Lung (tissue), 12 donors: Measurements from ENCODE around the gene ENHO. TPM values are rescaled to one million over a fixed set of nuclear protein-coding genes. Genes with fewer than 3 reads are reported as not detected.

Source experiments
- ATAC-seq: fragments of 200-7000 bp; cut with Tn5 transposase; one replicate; pipeline ENCODE4 v1.9.1; 2020; ENCODE audit warnings: moderate number of reproducible peaks; ENCODE audit not compliant: insufficient read depth, low FRiP score
- DNase-seq, 3 donors: peaks; one replicate each; pipeline ENCODE4 v3.0.0-alpha.2; 2013 to 2017
- H3K27ac ChIP-seq, 2 donors: one replicate each; pipeline ENCODE4 v1.5.1; 2013; ENCODE audit warnings: mild to moderate bottlenecking in 2 of 2, moderate library complexity in 2 of 2, control low read depth in 1 of 2, inconsistent platforms in 1 of 2, low read depth in 1 of 2, low read length in 1 of 2
- H3K27me3 ChIP-seq, 3 donors: one replicate each; pipeline ENCODE4 v1.5.1; 2013; ENCODE audit warnings: low read length in 2 of 3; ENCODE audit not compliant: control insufficient read depth in 3 of 3, insufficient read depth in 3 of 3
- H3K36me3 ChIP-seq, 4 donors: one replicate each; pipeline ENCODE4 v1.5.1; 2013; ENCODE audit warnings: low read length in 4 of 4, mild to moderate bottlenecking in 1 of 4, moderate library complexity in 1 of 4; ENCODE audit not compliant: control insufficient read depth in 4 of 4, insufficient read depth in 4 of 4
- H3K4me1 ChIP-seq, 5 donors: one replicate each; pipeline ENCODE4 v1.5.1; 2013; ENCODE audit warnings: low read length in 5 of 5, mild to moderate bottlenecking in 2 of 5, moderate library complexity in 1 of 5; ENCODE audit not compliant: control insufficient read depth in 5 of 5, insufficient read depth in 5 of 5
- H3K4me3 ChIP-seq: one replicate; pipeline ENCODE4 v1.5.1; 2013; ENCODE audit warnings: mild to moderate bottlenecking, control low read depth, moderate library complexity
- H3K9ac ChIP-seq, 2 donors: one replicate each; pipeline ENCODE4 v1.5.1; 2013; ENCODE audit warnings: low read length in 2 of 2, control low read depth in 1 of 2; ENCODE audit not compliant: insufficient read depth in 1 of 2
- H3K9me3 ChIP-seq, 4 donors: one replicate each; pipeline ENCODE4 v1.5.1; 2013; ENCODE audit warnings: low read length in 3 of 4, mild to moderate bottlenecking in 1 of 4, moderate library complexity in 1 of 4; ENCODE audit not compliant: control insufficient read depth in 4 of 4, insufficient read depth in 3 of 4
- WGBS, 2 donors: extraction: QIAGEN DNeasy Blood & Tissue Kit; methylation state at CpG; one replicate each; pipeline ENCODE4 v1.1.7; 2013; 5-methylcytosine and 5-hydroxymethylcytosine counted together
- polyA plus RNA-seq, 2 donors: library from polyadenylated mRNA; stranded (reverse); fragments of 200-250 nt; gene quantifications; one replicate each; pipeline ENCODE4 v1.2.1, GENCODE V29; 2013
- total RNA-seq, 2 donors: library from RNA; depleted of rRNA in 1 of 2; stranded (reverse); fragments of >200 nt in 1 of 2; gene quantifications; one replicate each; pipeline ENCODE4 v1.2.1, GENCODE V29; 2014 to 2021
- TF ChIP-seq, protein P1 (sequence below): IDR thresholded peaks from 2 replicates; pipeline ENCODE4 v1.5.1; 2012; ENCODE audit warnings: mild to moderate bottlenecking; ENCODE audit errors: control extremely low read depth, extremely low read depth
- donor health status: control.
- donor health status: control.
- donor health status: Bipolar disorder and iron deficiency.
- donor health status: healthy.
- donor health status: DM: yes; HTN: yes; CAD: no.

Gene ENHO
- total and polyA plus RNA-seq, 4 donors = 0.29 to 1.4 (median 0.70) TPM

DNA sequence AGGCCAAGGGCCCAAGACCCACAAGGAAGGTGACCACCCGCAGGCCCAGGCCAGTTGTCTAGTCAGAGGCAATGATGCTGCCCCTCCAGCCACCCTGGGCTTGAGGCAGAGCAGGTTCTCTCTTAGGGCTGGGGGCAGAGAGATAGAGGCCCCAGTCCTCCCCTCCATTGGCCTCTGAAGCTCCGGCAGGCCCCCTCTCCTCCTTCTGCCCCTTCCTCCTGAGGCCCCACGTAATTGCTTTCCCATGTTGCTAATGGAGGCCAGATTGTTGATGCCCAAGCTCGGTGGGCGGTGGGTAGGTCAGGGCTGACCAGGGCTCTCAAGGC lies 26.6 kb upstream of the ENHO start:
- Histone ChIP-seq H3K4me1 (peaks cover 0 to 9% (median 0%) of the 10 kb centered on the region in 5 donors), H3K9ac (no peak overlapping the region), H3K36me3 (peaks cover 0 to 3% (median under 1%) of the 10 kb centered on the region in 4 donors), H3K27ac (no peak overlapping the region), H3K4me3 (no peak overlapping the region), H3K27me3 (peaks cover 0 to 7% (median 0%) of the 10 kb centered on the region in 3 donors), H3K9me3 (no peaks in the 10 kb centered on the region)
- 84 to 91% methylated on average over 5 of the region's 5 CpGs for WGBS, 2 donors
- ATAC-seq (no peak), DNase-seq (no peak)
- TF ChIP-seq, protein P1, sequence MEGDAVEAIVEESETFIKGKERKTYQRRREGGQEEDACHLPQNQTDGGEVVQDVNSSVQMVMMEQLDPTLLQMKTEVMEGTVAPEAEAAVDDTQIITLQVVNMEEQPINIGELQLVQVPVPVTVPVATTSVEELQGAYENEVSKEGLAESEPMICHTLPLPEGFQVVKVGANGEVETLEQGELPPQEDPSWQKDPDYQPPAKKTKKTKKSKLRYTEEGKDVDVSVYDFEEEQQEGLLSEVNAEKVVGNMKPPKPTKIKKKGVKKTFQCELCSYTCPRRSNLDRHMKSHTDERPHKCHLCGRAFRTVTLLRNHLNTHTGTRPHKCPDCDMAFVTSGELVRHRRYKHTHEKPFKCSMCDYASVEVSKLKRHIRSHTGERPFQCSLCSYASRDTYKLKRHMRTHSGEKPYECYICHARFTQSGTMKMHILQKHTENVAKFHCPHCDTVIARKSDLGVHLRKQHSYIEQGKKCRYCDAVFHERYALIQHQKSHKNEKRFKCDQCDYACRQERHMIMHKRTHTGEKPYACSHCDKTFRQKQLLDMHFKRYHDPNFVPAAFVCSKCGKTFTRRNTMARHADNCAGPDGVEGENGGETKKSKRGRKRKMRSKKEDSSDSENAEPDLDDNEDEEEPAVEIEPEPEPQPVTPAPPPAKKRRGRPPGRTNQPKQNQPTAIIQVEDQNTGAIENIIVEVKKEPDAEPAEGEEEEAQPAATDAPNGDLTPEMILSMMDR = no peak

DNA sequence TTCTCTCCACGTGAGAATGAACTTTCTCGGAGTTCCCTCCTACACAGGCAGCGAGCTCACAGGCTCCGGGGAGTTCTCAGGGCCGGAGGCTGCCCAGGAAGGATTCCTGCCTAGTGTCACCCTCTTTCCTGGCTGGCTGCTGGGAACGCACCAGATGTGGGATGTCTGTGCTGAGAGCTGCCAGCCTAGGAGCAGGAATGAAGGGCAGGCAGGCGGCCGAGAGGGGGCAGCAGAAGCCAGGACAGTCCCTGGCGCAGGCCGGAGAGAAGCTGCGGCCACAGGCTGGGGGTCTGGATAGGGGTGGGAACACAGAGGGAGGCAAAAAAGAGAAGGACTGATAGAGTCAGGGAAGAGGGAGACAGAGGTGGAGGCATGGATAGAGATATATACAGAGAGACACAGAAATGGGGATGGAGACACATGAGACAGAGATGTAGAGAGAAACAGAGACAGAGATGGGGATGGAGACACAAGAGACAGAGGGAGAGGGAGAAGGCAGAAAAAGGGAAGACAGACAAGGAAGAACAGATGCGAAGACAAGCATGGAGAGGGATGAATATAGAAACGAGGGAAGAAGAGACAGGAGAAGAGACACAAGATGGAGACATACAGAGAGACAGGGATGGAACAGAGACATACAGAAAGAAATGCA lies 25.3 kb upstream of the ENHO start:
- no peak overlapping the region for H3K4me3 ChIP-seq
- TF ChIP-seq, protein P1 = peak; percentile 75
- peaks cover 0 to 8% (median 0%) of the 10 kb centered on the region in 3 donors for H3K27me3 ChIP-seq
- DNase-seq (peak; percentile 87 to 89 (median 88)), ATAC-seq (peak; percentile 35)
- peaks cover 0 to 6% (median 0%) of the 10 kb centered on the region in 5 donors for H3K4me1 ChIP-seq
- WGBS, 2 donors = 15 to 18% methylated on average over 13 of the region's 13 CpGs
- H3K36me3 ChIP-seq = peaks cover 0 to 2% (median 0%) of the 10 kb centered on the region in 4 donors
- H3K9ac ChIP-seq = no peak overlapping the region
- H3K27ac ChIP-seq = no peak overlapping the region
- H3K9me3 ChIP-seq = no peaks in the 10 kb centered on the region

DNA sequence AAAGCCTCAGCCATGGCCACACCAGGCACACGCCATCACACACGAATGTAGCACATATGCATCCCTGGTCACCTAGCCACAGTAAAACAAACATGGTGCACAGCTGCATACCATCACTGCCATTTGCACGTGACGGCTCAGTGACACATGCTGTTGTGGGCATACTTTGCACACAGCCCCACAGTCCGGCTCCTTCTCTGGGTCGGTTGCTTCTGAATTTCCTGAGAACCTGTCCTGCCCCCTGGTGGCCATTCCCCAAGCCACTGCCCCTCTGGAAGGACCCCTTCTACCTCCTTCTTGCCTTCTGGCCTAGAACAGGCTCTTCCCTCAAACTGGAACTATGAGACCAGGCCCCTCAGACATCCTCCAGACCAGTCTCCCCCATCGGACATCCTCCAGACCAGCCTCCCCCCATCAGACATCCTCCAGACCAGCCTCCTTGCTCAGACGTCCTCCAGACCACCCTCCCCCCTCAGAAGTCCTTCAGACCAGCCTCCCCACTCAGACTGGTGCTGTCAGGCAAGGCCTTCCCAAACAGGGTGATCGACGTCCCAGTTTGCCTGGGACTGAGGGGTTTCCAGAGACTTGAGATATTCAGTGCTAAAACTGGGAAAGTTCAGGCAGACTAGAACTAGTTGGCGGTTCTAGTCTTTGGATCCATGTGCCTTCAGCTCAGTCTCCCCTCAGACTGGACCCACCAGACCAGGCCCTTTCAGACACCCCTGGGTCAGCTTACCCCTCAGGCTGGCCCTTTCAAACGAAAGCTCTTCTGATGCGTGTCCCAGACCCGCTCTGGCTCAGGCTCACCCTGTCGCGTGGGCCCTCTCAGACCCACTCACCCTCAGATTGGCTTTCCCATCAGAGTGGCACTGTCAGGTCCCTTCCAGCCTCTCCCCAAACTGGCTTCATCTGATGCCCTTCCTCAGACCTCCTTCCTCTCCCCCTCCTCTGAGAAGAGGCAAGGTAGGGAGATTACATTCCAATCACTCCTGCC lies 24.3 kb upstream of the ENHO start:
- TF ChIP-seq, protein P1 = peak; percentile 11
- H3K36me3 ChIP-seq = no peaks in the 10 kb centered on the region
- H3K9me3 ChIP-seq = no peaks in the 10 kb centered on the region
- H3K4me1 ChIP-seq = peaks cover 0 to 6% (median 0%) of the 10 kb centered on the region in 5 donors
- WGBS, 2 donors = 60 to 61% methylated on average over 16 of the region's 16 CpGs
- no peak overlapping the region for H3K27ac ChIP-seq
- no peak overlapping the region for H3K4me3 ChIP-seq
- H3K9ac ChIP-seq = no peak overlapping the region
- ATAC-seq = no peak
- H3K27me3 ChIP-seq = peaks cover 0 to 5% (median 0%) of the 10 kb centered on the region in 3 donors
- DNase-seq = peak; percentile 72 to 77 (median 73)
